ENCODE results near the gene PDE3A.

PDE3A gene

DNA sequence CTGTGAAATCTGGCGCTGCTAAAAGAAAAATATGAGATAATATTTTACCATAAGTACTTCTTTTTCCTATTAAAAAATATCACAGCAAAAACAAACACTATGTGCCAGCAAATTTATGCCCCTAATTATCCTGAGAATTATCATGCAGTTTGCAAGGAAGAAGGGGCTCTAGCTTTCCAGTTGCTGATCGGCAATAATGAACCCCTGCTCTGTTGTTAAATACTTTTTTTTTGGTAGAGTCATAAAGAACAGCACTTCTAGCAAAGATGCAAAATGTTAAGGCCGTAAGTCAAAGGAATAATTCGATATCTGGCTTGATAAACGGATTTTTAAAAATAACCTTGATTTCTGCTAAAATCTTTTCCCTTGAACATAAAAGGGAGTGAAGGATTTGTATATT is 108.9 kb downstream of the PDE3A start:
- Histone ChIP-seq H3K27me3 (replicated peaks; ENCODE audit: insufficient read depth, low read length) (no peaks in the 10 kb centered on the region), H3K9me2 (replicated peaks; ENCODE audit: insufficient read depth, low read length) (no peaks in the 10 kb centered on the region), H3K36me3 (replicated peaks; ENCODE audit: insufficient read depth, low read length) (no peaks in the 10 kb centered on the region), H3F3A (ENCODE audit: insufficient read depth, low read length) (no peaks in the 10 kb centered on the region), H4K20me1 (ENCODE audit: insufficient read depth, low read length) (no peaks in the 10 kb centered on the region), H3K27ac (ENCODE audit: low read length) (no peak overlapping the region), H3K4me2 (ENCODE audit: low read depth, low read length) (no peak overlapping the region), H3K9ac (ENCODE audit: low read length) (no peak overlapping the region), H2AFZ (ENCODE audit: low read length) (no peak overlapping the region), H3K9me3 (replicated peaks; ENCODE audit: insufficient read depth, low read length) (no peaks in the 10 kb centered on the region), H3K79me2 (ENCODE audit: low read length) (no peaks in the 10 kb centered on the region), H3K4me3 (ENCODE audit: low read length) (no peak overlapping the region), H3K4me1 (ENCODE audit: low read length) (no peaks in the 10 kb centered on the region)
- DNase-seq: no peak
- TF ChIP-seq EZH2phosphoT487 (IDR thresholded peaks at IDR 0.05; ENCODE audit: low read length) (no peak), EZH2 (optimal IDR thresholded peaks at IDR 0.05; ENCODE audit: low read depth, low read length) (no peak), CTCF (IDR thresholded peaks at IDR 0.05; ENCODE audit: low read length) (no peak)

DNA sequence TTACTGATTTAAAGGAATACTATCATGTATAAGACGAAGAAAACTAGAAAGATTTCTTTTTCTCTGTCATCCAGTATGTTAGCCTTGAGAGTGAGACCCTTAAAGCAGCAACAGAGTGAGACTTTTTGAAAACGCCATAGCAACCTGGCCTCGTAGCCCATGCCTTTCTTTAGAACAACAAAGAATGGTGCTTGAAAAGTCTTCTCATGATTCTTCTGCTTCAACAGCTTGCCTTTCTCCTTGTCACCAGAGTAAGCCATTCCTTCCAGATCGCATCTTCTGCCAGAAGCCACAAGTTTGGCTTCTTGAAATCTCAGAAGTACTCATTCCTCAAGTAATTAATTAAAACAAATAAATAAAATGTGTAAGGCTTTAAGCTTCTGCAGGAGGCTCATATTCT is 109.3 kb downstream of the PDE3A start:
- H3K79me2 ChIP-seq (ENCODE audit: low read length): no peaks in the 10 kb centered on the region
- H3K9me2 ChIP-seq (replicated peaks; ENCODE audit: insufficient read depth, low read length): no peaks in the 10 kb centered on the region
- no peaks in the 10 kb centered on the region for H3K4me1 ChIP-seq (ENCODE audit: low read length)
- H3K27me3 ChIP-seq (replicated peaks; ENCODE audit: insufficient read depth, low read length): no peaks in the 10 kb centered on the region
- H3K36me3 ChIP-seq (replicated peaks; ENCODE audit: insufficient read depth, low read length): no peaks in the 10 kb centered on the region
- no peak overlapping the region for H3K4me3 ChIP-seq (ENCODE audit: low read length)
- no peak overlapping the region for H3K27ac ChIP-seq (ENCODE audit: low read length)
- no peak overlapping the region for H3K4me2 ChIP-seq (ENCODE audit: low read depth, low read length)
- DNase-seq: no peak
- H4K20me1 ChIP-seq (ENCODE audit: insufficient read depth, low read length): no peaks in the 10 kb centered on the region
- no peaks in the 10 kb centered on the region for H3F3A ChIP-seq (ENCODE audit: insufficient read depth, low read length)
- no peak for TF ChIP-seq EZH2 (optimal IDR thresholded peaks at IDR 0.05; ENCODE audit: low read depth, low read length)
- TF ChIP-seq CTCF (IDR thresholded peaks at IDR 0.05; ENCODE audit: low read length): no peak
- no peak for TF ChIP-seq EZH2phosphoT487 (IDR thresholded peaks at IDR 0.05; ENCODE audit: low read length)
- no peak overlapping the region for H2AFZ ChIP-seq (ENCODE audit: low read length)
- no peak overlapping the region for H3K9ac ChIP-seq (ENCODE audit: low read length)
- H3K9me3 ChIP-seq (replicated peaks; ENCODE audit: insufficient read depth, low read length): no peaks in the 10 kb centered on the region

DNA sequence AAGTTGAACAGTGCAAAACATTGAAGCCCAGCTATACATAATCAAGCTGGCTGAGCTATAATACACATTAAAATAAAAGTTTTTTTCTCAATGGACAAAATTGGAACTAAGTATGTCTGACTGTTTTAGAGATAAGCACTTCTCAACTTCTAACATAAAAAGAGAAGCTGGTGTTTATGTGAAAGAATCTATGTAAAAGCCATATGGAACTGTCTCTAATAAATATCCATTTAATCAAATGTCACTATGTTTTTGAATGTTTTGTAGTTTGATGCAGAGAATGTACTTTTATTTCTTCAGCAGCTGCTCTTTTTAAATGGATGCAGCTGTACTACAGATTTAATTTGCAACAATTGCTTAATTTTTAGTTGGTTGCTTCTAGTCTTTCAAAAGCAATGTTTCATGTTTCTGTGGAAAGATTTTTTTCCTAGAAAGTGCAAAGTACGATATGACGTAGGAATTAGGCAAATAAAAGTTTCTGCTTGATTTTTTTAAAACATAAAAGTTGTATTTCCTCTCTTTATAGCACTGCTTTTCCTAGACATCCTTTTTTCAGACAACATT is 114.2 kb downstream of the PDE3A start:
- DNase-seq: no peak
- Histone ChIP-seq H4K20me1 (ENCODE audit: insufficient read depth, low read length) (no peaks in the 10 kb centered on the region), H3K4me1 (ENCODE audit: low read length) (no peaks in the 10 kb centered on the region), H3K4me2 (ENCODE audit: low read depth, low read length) (no peak overlapping the region), H2AFZ (ENCODE audit: low read length) (no peak overlapping the region), H3K9me3 (replicated peaks; ENCODE audit: insufficient read depth, low read length) (no peaks in the 10 kb centered on the region), H3K9ac (ENCODE audit: low read length) (no peak overlapping the region), H3K27ac (ENCODE audit: low read length) (no peak overlapping the region), H3F3A (ENCODE audit: insufficient read depth, low read length) (no peaks in the 10 kb centered on the region), H3K79me2 (ENCODE audit: low read length) (no peaks in the 10 kb centered on the region), H3K4me3 (ENCODE audit: low read length) (no peak overlapping the region), H3K36me3 (replicated peaks; ENCODE audit: insufficient read depth, low read length) (no peaks in the 10 kb centered on the region), H3K9me2 (replicated peaks; ENCODE audit: insufficient read depth, low read length) (no peaks in the 10 kb centered on the region), H3K27me3 (replicated peaks; ENCODE audit: insufficient read depth, low read length) (no peaks in the 10 kb centered on the region)
- TF ChIP-seq EZH2 (optimal IDR thresholded peaks at IDR 0.05; ENCODE audit: low read depth, low read length): no peak
- TF ChIP-seq EZH2phosphoT487 (IDR thresholded peaks at IDR 0.05; ENCODE audit: low read length): no peak
- TF ChIP-seq CTCF (IDR thresholded peaks at IDR 0.05; ENCODE audit: low read length): no peak
